SK-N-SH (cell line): Measurements from ENCODE around the gene KEAP1. TPM values are rescaled to one million over a fixed set of nuclear protein-coding genes. Genes with fewer than 3 reads are reported as not detected.

ENCODE experiments used
- CTCF ChIA-PET: fragments of 300-600, 350-600 bp; formaldehyde crosslinking; extraction: SDS; loops from one replicate; lab custom pipeline; 2021; lab: Yijun Ruan, JAX
- POLR2A ChIA-PET: fragments of 350-600 bp; sonication (Branson Sonifier 250); formaldehyde crosslinking; extraction: SDS; loops from one replicate; lab custom pipeline; 2020; ENCODE audit warnings: antibody characterized with exemption, inconsistent platforms; lab: Yijun Ruan, JAX
- DNase-seq: peaks from one replicate; pipeline ENCODE4 v3.0.0; 2012
- H2AFZ ChIP-seq: fragments of 200-600 bp; sonication (generic); 2 replicates; pipeline ENCODE4 v1.8.1; 2016; ENCODE audit warnings: antibody characterized with exemption, mild to moderate bottlenecking, low read depth
- H3F3A ChIP-seq: fragments of 200-600 bp; sonication (generic); replicated peaks from 2 replicates; pipeline ENCODE3; 2016; ENCODE audit warnings: antibody characterized with exemption, mild to moderate bottlenecking; ENCODE audit not compliant: insufficient read depth
- H3K27ac ChIP-seq, 2 experiments: fragments of 200-500 bp in 1 of 2; fragments of 200-600 bp in 1 of 2; sonication (Bioruptor generic) in 1 of 2; sonication (generic), shearing (Covaris generic) in 1 of 2; 2 replicates each; pipeline versions ENCODE4 v1.5.1 to v1.6.1; 2014 to 2016; ENCODE audit warnings: low read depth in 2 of 2, inconsistent platforms in 1 of 2, low read length in 1 of 2, mild to moderate bottlenecking in 1 of 2, mixed read lengths in 1 of 2
- H3K27me3 ChIP-seq: fragments of 200-600 bp; sonication (generic), shearing (Covaris generic); 2 replicates; pipeline ENCODE4 v1.6.1; 2016; ENCODE audit warnings: mixed run types; ENCODE audit not compliant: insufficient read depth
- H3K36me3 ChIP-seq, 2 experiments: fragments of 200-500 bp in 1 of 2; fragments of 200-600 bp in 1 of 2; sonication (Bioruptor generic) in 1 of 2; sonication (generic) in 1 of 2; replicated peaks in 1 of 2; 2 replicates each; pipeline versions ENCODE3 to v1.5.1; 2014 to 2016; ENCODE audit warnings: low read length in 1 of 2, mild to moderate bottlenecking in 1 of 2; ENCODE audit not compliant: insufficient read depth in 2 of 2, control insufficient read depth in 1 of 2
- H3K4me1 ChIP-seq, 2 experiments: fragments of 200-500 bp in 1 of 2; fragments of 200-600 bp in 1 of 2; sonication (Bioruptor generic) in 1 of 2; sonication (generic), shearing (Covaris generic) in 1 of 2; 2 replicates each; pipeline versions ENCODE4 v1.5.1 to v1.6.1; 2014 to 2016; ENCODE audit warnings: low read depth in 1 of 2, low read length in 1 of 2, mixed run types in 1 of 2; ENCODE audit not compliant: insufficient read depth in 2 of 2, control insufficient read depth in 1 of 2
- H3K4me2 ChIP-seq: fragments of 200-600 bp; sonication (generic), shearing (Covaris generic); 2 replicates; pipeline ENCODE4 v1.6.1; 2017; ENCODE audit warnings: mixed run types
- H3K4me3 ChIP-seq, 2 experiments: fragments of 200-500 bp in 1 of 2; fragments of 200-600 bp in 1 of 2; sonication (Bioruptor generic) in 1 of 2; sonication (generic), shearing (Covaris generic) in 1 of 2; 2 replicates each; pipeline versions ENCODE4 v1.5.1 to v1.8.1; 2014 to 2016; ENCODE audit warnings: low read depth in 2 of 2, inconsistent platforms in 1 of 2, low read length in 1 of 2, mild to moderate bottlenecking in 1 of 2, mixed read lengths in 1 of 2, moderate library complexity in 1 of 2
- H3K79me2 ChIP-seq: fragments of 200-600 bp; sonication (generic); 2 replicates; pipeline ENCODE4 v1.8.1; 2017; ENCODE audit warnings: mild to moderate bottlenecking; ENCODE audit not compliant: insufficient read depth
- H3K9ac ChIP-seq: fragments of 200-600 bp; sonication (generic); 2 replicates; pipeline ENCODE4 v1.6.1; 2017; ENCODE audit warnings: mixed run types
- H3K9me2 ChIP-seq: fragments of 200-600 bp; sonication (generic); 2 replicates; pipeline ENCODE4 v1.6.1; 2017; ENCODE audit warnings: mixed run types
- H3K9me3 ChIP-seq: fragments of 200-600 bp; sonication (generic); 2 replicates; pipeline ENCODE4 v1.6.1; 2017; ENCODE audit warnings: mixed run types, mild to moderate bottlenecking, moderate library complexity
- H4K20me1 ChIP-seq: fragments of 200-600 bp; sonication (generic); 2 replicates; pipeline ENCODE4 v1.6.1; 2017; ENCODE audit warnings: mild to moderate bottlenecking, mixed run types; ENCODE audit not compliant: insufficient read depth
- CTCF ChIP-seq: fragments of 200-600 bp; sonication (generic); IDR thresholded peaks from 2 replicates; pipeline ENCODE4 v1.6.1; 2017; ENCODE audit warnings: antibody characterized with exemption, mild to moderate bottlenecking, moderate library complexity
- ELF1 ChIP-seq: IDR thresholded peaks from 2 replicates; pipeline ENCODE4 v1.4.0; 2012
- EZH2phosphoT487 ChIP-seq: fragments of 200-600 bp; sonication (generic); IDR thresholded peaks from 2 replicates; pipeline ENCODE4 v1.6.1; 2017; ENCODE audit warnings: low read depth, mixed run types, mild to moderate bottlenecking, antibody characterized with exemption, moderate library complexity, borderline replicate concordance
- FOSL2 ChIP-seq: IDR thresholded peaks from 2 replicates; pipeline ENCODE4 v1.4.0; 2012; ENCODE audit warnings: low read depth, mild to moderate bottlenecking, moderate library complexity, borderline replicate concordance
- FOXJ3 ChIP-seq: sonication (generic); formaldehyde crosslinking; IDR thresholded peaks from 2 replicates; pipeline ENCODE4 v1.5.1; 2020; ENCODE audit warnings: mild to moderate bottlenecking, missing genetic modification reagents
- FOXM1 ChIP-seq: IDR thresholded peaks from 2 replicates; pipeline ENCODE4 v1.4.0; 2012; ENCODE audit warnings: low read depth, mild to moderate bottlenecking
- GABPA ChIP-seq: IDR thresholded peaks from 2 replicates; pipeline ENCODE4 v1.4.0; 2012; ENCODE audit warnings: low read depth, mild to moderate bottlenecking
- MXI1 ChIP-seq: IDR thresholded peaks from 2 replicates; pipeline ENCODE4 v1.6.1; 2012; ENCODE audit warnings: mild to moderate bottlenecking, low read depth, low read length, improper control_type of control experiment
- NRF1 ChIP-seq: IDR thresholded peaks from 2 replicates; pipeline ENCODE4 v1.6.1; 2012; ENCODE audit warnings: low read depth, mild to moderate bottlenecking, low read length
- POLR2AphosphoS5 ChIP-seq: IDR thresholded peaks from 2 replicates; pipeline ENCODE4 v1.6.1; 2012; ENCODE audit warnings: low read depth, low read length
- RAD21 ChIP-seq: IDR thresholded peaks from 2 replicates; pipeline ENCODE4 v1.6.1; 2012; ENCODE audit warnings: mild to moderate bottlenecking, low read length
- REST ChIP-seq: IDR thresholded peaks from 2 replicates; pipeline ENCODE4 v1.6.1; 2012; ENCODE audit warnings: mild to moderate bottlenecking, low read depth, low read length, moderate library complexity
- SIN3A ChIP-seq: IDR thresholded peaks from 2 replicates; pipeline ENCODE4 v1.6.1; 2012; ENCODE audit warnings: low read depth, mild to moderate bottlenecking, low read length, moderate library complexity, borderline replicate concordance
- SMC3 ChIP-seq: IDR thresholded peaks from 2 replicates; pipeline ENCODE4 v1.6.1; 2012; ENCODE audit warnings: low read depth, low read length, improper control_type of control experiment
- TCF12 ChIP-seq: IDR thresholded peaks from 2 replicates; pipeline ENCODE4 v1.4.0; 2012
- YY1 ChIP-seq: IDR thresholded peaks from 2 replicates; pipeline ENCODE4 v1.4.0; 2012; ENCODE audit warnings: low read depth, mild to moderate bottlenecking
- WGBS: methylation state at CpG from one replicate; pipeline ENCODE4 v1.1.6; 2017; ENCODE audit warnings: low lambda C conversion rate; 5-methylcytosine and 5-hydroxymethylcytosine counted together
- polyA plus RNA-seq, 3 experiments: library from polyadenylated mRNA; depleted of rRNA; stranded (reverse); fragments of >200 nt; gene quantifications; 2 replicates each; pipeline ENCODE4 v1.2.3, GENCODE V29; 2012

KEAP1 gene
- polyA plus RNA-seq, 1 of the 3 experiments (the other 2 are of a cell fraction): 72.9 TPM

GRCh38 chr19:10544242-10544752, 41.1 kb upstream of the KEAP1 start:
- H3K9ac ChIP-seq: peak overlapping the region; percentile 94
- no peaks in the 10 kb centered on the region for H3K9me3 ChIP-seq
- CTCF ChIA-PET: interaction anchor here (1.2 kb wide), 1 partner anchor 9 kb away, joined by 4 read pairs; no protein-coding TSS in a partner anchor
- H3F3A ChIP-seq: peaks cover 5% of the 10 kb centered on the region
- DNase-seq: no peak
- WGBS: 37% methylated on average over 11 of the region's 22 CpGs
- H3K4me3 ChIP-seq: peak overlapping the region; percentile 67 to 81
- peaks cover 0 to 7% of the 10 kb centered on the region in 2 experiments; a peak in 1 of 4 replicates for H3K4me1 ChIP-seq
- H3K9me2 ChIP-seq: no peaks in the 10 kb centered on the region
- H3K27ac ChIP-seq: no peak overlapping the region; a peak in 1 of 4 replicates
- peaks cover 0 to 3% of the 10 kb centered on the region in 2 experiments for H3K36me3 ChIP-seq
- H3K79me2 ChIP-seq: peaks cover 27% of the 10 kb centered on the region
- peak overlapping the region; percentile 74; the same call in 1 of the 2 replicates for H2AFZ ChIP-seq
- no peaks in the 10 kb centered on the region for H4K20me1 ChIP-seq
- TF ChIP-seq TCF12 (no peak), SMC3 (no peak), POLR2AphosphoS5 (no peak), CTCF (no peak), ELF1 (no peak), EZH2phosphoT487 (no peak), GABPA (no peak), NRF1 (no peak), REST (no peak), MXI1 (no peak), FOXJ3 (CRISPR knock-in tag) (no peak), SIN3A (no peak), YY1 (no peak), FOXM1 (no peak), RAD21 (no peak), FOSL2 (no peak)
- peak overlapping the region; percentile 84 for H3K4me2 ChIP-seq
- POLR2A ChIA-PET: no interaction called here
- H3K27me3 ChIP-seq: peaks cover 14% of the 10 kb centered on the region; the same call in 1 of the 2 replicates
